GM12874 (cell line): ENCODE measurements around the gene MATN1.

Experiments
- TF ChIP-seq, protein P1 (sequence below): IDR thresholded peaks from 2 replicates; pipeline ENCODE4 v1.5.1; 2011; ENCODE audit warnings: low read depth, mild to moderate bottlenecking, control low read depth, low read length, moderate library complexity; ENCODE audit not compliant: insufficient read depth

MATN1 gene

DNA sequence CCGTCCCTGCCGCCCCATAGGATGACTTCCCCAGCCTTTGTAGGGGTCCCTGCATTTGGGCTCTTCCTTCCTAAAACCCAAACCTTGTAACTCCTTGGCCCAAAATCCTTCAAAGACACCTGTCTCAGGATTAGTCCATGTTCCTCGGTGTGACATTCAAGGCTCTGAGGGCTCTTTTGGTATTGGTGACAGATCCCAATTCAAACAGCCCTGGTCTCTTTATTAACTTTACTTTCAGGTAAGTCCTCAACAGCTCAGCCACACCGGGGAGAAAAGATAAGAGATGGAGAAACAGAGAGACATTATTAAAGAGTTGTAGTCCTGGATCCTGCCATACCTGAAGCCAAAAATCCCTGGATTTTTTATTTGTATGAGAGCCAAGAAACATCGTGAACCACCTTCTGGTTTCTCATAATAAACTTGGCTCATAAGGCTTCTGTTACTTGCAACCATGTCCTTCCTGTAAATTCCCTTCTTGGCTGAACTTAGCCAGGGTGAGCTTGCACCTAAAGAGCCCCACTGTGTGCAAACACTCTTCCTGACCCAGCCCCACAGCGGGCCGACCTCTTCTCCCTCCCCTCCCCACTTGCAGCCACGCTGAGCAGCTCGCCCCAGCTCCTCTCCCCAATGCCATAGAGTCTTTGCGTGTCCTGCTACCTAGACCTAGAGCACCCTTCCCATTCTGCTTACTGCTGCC is 7.9 kb upstream of the MATN1 start:
- TF ChIP-seq, protein P1, sequence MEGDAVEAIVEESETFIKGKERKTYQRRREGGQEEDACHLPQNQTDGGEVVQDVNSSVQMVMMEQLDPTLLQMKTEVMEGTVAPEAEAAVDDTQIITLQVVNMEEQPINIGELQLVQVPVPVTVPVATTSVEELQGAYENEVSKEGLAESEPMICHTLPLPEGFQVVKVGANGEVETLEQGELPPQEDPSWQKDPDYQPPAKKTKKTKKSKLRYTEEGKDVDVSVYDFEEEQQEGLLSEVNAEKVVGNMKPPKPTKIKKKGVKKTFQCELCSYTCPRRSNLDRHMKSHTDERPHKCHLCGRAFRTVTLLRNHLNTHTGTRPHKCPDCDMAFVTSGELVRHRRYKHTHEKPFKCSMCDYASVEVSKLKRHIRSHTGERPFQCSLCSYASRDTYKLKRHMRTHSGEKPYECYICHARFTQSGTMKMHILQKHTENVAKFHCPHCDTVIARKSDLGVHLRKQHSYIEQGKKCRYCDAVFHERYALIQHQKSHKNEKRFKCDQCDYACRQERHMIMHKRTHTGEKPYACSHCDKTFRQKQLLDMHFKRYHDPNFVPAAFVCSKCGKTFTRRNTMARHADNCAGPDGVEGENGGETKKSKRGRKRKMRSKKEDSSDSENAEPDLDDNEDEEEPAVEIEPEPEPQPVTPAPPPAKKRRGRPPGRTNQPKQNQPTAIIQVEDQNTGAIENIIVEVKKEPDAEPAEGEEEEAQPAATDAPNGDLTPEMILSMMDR: no peak

DNA sequence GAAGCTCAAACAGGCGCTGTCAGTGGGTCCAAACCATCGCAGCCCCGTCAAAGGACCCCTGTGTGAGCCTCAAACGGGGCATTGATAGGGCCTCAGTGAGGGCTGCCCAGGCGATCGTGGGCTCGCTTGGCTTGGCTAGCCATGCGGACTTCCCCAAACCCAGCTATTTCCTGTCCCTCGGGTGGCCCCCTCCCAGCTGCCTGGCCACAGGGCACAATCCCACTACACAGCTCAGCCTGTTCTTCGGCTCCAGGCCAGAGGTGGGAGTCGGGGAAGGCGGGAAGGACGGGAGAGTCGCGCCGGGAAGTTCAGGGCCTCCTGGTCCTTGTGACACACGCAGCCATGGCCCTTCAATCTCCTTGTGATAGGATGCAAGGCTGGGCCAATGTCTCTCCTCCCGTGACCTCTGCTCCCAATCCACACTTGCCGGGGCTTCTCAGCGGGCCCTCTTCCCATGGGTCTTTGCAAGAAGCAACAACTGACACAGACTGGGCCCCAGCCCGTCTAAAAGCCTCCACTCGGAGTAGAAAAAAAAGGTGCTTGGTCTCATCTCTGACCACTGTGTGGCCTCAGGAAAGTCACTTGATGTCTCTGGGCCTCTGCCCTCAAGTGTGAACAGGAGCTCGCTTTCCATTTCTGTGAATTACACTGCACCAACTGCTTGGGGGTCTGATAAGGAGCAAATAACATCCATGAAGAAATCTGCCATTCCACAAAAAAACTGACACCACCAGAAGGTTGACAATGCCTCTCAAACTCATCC is 7.1 kb upstream of the MATN1 start:
- TF ChIP-seq, protein P1: no peak

DNA sequence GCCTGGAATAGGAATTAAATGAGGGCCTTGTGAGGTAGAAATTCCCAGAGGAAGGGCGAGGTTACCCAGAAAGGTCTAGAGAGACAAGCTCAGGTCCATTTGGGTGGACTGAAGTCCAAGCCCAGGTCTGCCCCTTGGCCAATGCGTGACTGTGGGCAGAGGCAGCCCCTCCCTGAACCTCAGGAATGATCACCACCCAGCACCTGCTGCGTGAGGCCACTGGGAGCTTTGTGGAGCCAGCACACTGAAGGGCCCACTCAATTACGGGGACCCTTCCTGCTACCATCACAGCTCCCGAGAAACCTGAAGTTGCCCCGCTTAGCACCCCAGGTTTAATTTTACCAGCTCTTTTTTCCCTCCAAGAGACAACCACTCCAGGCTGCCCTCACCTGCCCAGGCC is 6.5 kb upstream of the MATN1 start:
- TF ChIP-seq, protein P1: no peak

DNA sequence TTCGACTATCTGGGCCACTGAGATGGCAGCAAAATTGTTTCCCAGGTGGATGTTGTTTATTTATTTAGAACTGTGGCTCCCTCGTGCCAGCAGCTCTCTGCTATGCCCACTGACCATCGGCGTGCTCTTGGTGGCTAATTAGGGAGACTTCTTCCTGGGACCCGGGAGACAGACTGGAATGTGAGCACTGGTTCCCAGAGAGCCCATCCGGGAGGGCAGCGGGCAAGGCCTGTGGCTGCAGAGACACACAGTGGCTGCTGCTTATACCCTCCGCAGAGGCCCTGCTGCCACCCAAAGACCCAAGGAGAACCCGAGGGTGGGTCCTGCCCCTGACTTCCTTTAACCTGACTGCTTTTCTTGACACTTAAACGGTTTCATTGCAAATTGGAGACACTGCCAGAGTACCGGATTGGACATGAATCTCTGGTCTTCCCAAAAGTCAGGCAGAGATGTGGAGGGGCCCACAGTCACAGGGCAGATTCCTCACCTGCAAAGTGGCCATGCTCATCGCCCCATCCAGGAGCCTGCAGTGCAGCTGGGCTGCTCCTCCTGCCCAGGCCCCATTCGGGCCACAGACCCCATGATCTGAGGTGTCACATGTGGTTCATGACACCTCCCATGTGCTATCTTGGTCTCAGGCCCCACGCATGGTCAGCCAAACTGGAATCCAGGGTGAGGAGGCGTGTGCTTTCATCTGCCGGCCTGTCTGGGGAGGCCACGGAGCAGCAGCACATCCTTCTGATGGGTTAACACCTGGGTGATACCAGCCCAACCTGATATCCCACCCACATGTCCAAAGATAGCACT is 5.7 kb upstream of the MATN1 start:
- TF ChIP-seq, protein P1: no peak

DNA sequence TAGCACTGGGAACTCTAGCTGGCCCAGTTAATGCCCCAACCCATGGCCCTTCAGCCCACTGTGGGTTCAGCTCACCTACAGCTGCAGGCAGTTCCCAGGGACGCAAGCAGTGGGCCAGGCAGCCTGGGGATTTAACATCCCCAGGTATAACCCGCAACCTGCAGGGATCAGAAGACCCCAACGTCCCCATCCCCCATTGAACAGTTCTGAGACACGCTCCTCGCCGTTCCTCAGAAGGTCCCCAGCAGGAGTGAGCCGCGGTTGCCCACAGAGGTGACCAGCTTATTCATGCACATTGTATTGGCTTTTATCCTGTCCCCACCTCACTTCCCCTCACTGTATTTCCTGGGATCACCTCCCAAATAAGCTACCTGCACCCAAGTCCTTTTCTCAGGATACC is 5.0 kb upstream of the MATN1 start:
- TF ChIP-seq, protein P1: no peak

DNA sequence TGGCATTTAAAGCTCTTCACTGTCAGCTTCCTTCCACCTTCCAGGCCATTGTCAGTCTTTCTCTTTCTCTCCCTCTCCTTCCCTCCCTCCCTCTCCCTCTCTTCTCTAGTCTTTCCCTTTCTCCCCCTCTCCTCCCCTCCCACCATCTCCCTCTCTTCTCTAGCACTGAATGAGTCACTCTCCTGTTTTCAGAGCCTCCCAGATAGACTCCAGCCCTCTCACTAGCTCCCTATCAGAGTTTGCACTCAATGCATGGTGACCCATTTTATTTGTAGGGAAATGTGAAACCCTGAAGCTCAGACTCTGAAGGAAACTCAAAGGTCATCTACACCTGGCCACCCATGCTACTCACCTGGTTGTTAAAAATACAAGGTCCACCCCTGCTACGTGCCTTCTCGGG is 4.4 kb upstream of the MATN1 start:
- TF ChIP-seq, protein P1: no peak

DNA sequence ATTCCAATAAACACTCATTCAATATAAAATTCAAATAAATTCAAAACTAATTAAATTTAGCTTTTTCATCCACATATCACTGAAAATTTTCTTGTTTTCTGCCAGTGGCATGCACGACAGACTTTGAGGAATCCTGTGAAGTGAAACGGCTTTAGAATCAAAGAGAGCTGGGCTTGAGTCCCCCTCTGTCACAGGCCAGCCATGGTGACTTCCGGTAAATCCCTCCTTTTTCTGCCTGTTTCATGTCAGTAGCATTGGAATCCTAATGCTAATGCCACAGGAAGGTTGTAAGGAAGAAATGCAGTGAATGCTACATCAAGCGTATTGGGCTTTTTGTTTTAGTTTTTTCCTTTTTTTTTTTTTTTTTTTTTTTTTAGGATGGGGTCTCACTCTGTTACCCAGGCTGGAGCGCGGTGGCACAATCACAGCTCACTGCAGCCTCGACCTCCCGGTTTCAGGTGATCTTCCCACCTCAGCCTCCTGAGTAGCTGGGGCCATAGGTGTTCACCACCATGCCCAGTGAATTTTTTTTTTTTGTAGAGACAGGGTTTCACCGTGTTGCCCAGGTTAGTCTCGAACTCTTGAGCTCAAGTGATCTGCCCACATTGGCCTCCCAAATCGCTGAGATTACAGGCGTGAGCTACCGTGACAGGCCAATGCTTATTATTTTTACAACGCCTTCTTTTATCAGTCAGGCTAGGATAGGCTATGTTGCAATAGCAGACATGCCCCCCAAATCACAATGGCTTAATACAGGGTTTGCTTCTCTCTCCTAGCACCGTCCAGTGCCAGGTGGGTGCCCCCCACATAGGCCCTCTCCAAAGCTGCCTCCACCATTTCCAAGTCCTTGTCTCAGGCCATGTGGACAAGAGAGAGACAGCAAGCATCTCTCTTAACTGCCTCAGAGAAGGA is 3.6 kb upstream of the MATN1 start:
- TF ChIP-seq, protein P1: no peak
